RWPE1 (cell line): ENCODE results near the gene STK24.
A peak's percentile ranks its signal among the peaks of the same experiment; 100 is the strongest.

Experiments
- CTCF ChIA-PET: fragments of 350-600 bp; sonication (Branson Sonifier 250); formaldehyde crosslinking; extraction: SDS; loops from one replicate; lab custom pipeline; 2021; lab: Yijun Ruan, JAX
- POLR2A ChIA-PET: fragments of 400-600 bp; formaldehyde crosslinking; extraction: SDS; loops from one replicate; lab custom pipeline; 2020; ENCODE audit warnings: antibody characterized with exemption; ENCODE audit not compliant: low non-redundant PET; lab: Yijun Ruan, JAX
- DNase-seq: peaks from one replicate; pipeline ENCODE4 v3.0.0; 2012; ENCODE audit warnings: low spot score
- H3K27ac ChIP-seq: fragments of 450-650 bp; 2 replicates; pipeline ENCODE4 v1.5.1; 2017
- CTCF ChIP-seq: fragments of 450-650 bp; conservative IDR thresholded peaks from 2 replicates; pipeline ENCODE4 v1.5.1; 2017; ENCODE audit warnings: low read depth, mild to moderate bottlenecking

Gene STK24

GRCh38 chr13:98450539-98451111 lies 126.3 kb downstream of the STK24 start:
- CTCF ChIA-PET, result interaction anchor here (0.6 kb wide), 1 partner anchor 126 kb away, joined by 3 read pairs; no protein-coding TSS in a partner anchor
- DNase-seq, result no peak
- peak overlapping the region; percentile 44 for H3K27ac ChIP-seq

GRCh38 chr13:98450026-98450425 lies 126.9 kb downstream of the STK24 start:
- TF ChIP-seq CTCF, result no peak
- ChIA-PET POLR2A (no interaction called here), CTCF (interaction anchor here (0.5 to 0.6 kb wide), 2 partner anchors 126 to 522 kb away, joined by 3 read pairs; no protein-coding TSS in a partner anchor)
- peak overlapping the region; percentile 44; the same call in 1 of the 2 replicates for H3K27ac ChIP-seq
- DNase-seq, result no peak

More at GRCh38 chr13:98450539-98451111, 126.3 kb downstream of the STK24 start:
- POLR2A ChIA-PET, result no interaction called here
- no peak for TF ChIP-seq CTCF

GRCh38 chr13:98449273-98449672 lies 127.6 kb downstream of the STK24 start:
- TF ChIP-seq CTCF, result no peak
- ChIA-PET POLR2A (no interaction called here), CTCF (no interaction called here)
- DNase-seq, result no peak
- H3K27ac ChIP-seq, result no peak overlapping the region; the same call in 1 of the 2 replicates

- H3K27ac ChIP-seq, result no peak overlapping the region
- CTCF ChIA-PET, result interaction anchor here (0.6 to 1.0 kb wide), 3 partner anchors 203 to 284 kb away, joined by 4 to 6 read pairs (median 5); no protein-coding TSS in a partner anchor
- POLR2A ChIA-PET, result no interaction called here
- DNase-seq, result no peak
- TF ChIP-seq CTCF, result 0 out of 2 replicates have a peak, but pooled peaks have one; percentile 9
Observed at GRCh38 chr13:98448642-98448928, 128.3 kb downstream of the STK24 start.

GRCh38 chr13:98447881-98448641 lies 128.8 kb downstream of the STK24 start:
- ChIA-PET POLR2A (no interaction called here), CTCF (interaction anchor here (0.6 to 1.0 kb wide), 8 partner anchors 29 to 283 kb away, joined by 3 to 9 read pairs (median 4); no protein-coding TSS in a partner anchor)
- H3K27ac ChIP-seq, result peak overlapping the region; percentile 61
- peak; percentile 21 for DNase-seq
- TF ChIP-seq CTCF, result peak; percentile 69

DNA sequence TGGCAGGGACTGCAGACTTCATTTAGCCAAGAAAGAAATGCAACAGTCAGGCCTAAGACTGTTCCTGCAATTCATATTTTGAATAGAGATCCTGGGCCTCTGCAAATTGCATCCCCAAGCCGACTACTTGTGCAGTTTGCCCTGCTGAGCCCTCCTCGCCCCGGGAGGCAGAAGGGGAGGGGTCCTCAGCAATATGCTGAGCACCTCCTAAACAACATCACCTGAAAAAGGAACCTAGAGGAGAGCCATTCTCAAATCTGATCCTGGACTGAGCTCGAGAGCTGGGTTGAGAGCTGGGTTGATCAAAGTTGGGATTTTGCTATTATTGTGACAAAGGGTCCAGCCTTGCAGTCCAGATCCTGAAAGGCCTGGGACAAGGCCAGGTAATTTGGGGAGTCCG lies 129.8 kb downstream of the STK24 start:
- DNase-seq, result no peak
- ChIA-PET POLR2A (no interaction called here), CTCF (interaction anchor here (0.6 to 1.0 kb wide), 5 partner anchors 28 to 253 kb away, joined by 3 to 9 read pairs (median 3); no protein-coding TSS in a partner anchor)
- H3K27ac ChIP-seq, result peak overlapping the region; percentile 61
- TF ChIP-seq CTCF, result no peak
